ENCODE measurements around the gene LOXL1. TPM values are rescaled to one million over a fixed set of nuclear protein-coding genes. Genes with fewer than 3 reads are reported as not detected.

LOXL1 gene
- total RNA-seq, 1 donor from 2014 or later = 16.6 TPM

- ATAC-seq (no peak), DNase-seq (ENCODE audit: low spot score) (no peak)
- intact Hi-C loops (cut with DNase I) = no loop called here
These were observed 60.0 kb downstream of the LOXL1 start for GRCh38 chr15:73986055-73986775.

- intact Hi-C loops (cut with DNase I) = no loop called here
- DNase-seq (ENCODE audit: low spot score) = no peak
These were observed 60.5 kb downstream of the LOXL1 start for GRCh38 chr15:73986776-73987056.

GRCh38 chr15:73987250-73987649, 61.0 kb downstream of the LOXL1 start:
- intact Hi-C loops (cut with DNase I) = no loop called here
- DNase-seq (ENCODE audit: low spot score) (no peak), ATAC-seq (no peak)

More at GRCh38 chr15:73986776-73987056, 60.5 kb downstream of the LOXL1 start:
- no peak for ATAC-seq

GRCh38 chr15:73987681-73988444, 61.6 kb downstream of the LOXL1 start:
- DNase-seq (ENCODE audit: low spot score) (no peak), ATAC-seq (no peak)
- intact Hi-C loops (cut with DNase I) = no loop called here

GRCh38 chr15:73988445-73988969, 62.2 kb downstream of the LOXL1 start:
- intact Hi-C loops (cut with DNase I) = no loop called here
- ATAC-seq (no peak), DNase-seq (ENCODE audit: low spot score) (no peak)

- no peak for ATAC-seq
- DNase-seq (ENCODE audit: low spot score) = no peak
These were observed 62.9 kb downstream of the LOXL1 start for GRCh38 chr15:73989001-73989798.

GRCh38 chr15:73990250-73991005, 64.2 kb downstream of the LOXL1 start:
- ATAC-seq = no peak
- intact Hi-C loops (cut with DNase I) = no loop called here
- no peak for DNase-seq (ENCODE audit: low spot score)

More at GRCh38 chr15:73989001-73989798, 62.9 kb downstream of the LOXL1 start:
- intact Hi-C loops (cut with DNase I) = no loop called here

- ATAC-seq (peak; percentile 66), DNase-seq (ENCODE audit: low spot score) (peak; percentile 86)
- intact Hi-C loops (cut with DNase I) = no loop called here
These were observed 65.0 kb downstream of the LOXL1 start for GRCh38 chr15:73991260-73991659.

- DNase-seq (ENCODE audit: low spot score) (peak; percentile 94), ATAC-seq (peak; percentile 84)
- intact Hi-C loops (cut with DNase I) = no loop called here
These were observed 65.7 kb downstream of the LOXL1 start, which contains the start of gene STOML1 for GRCh38 chr15:73991726-73992593. Gene STOML1 (minus strand): TSS chr15:73992295. CDS start chr15:73992223, 72 bp downstream.

GRCh38 chr15:73992594-73992898, 66.3 kb downstream of the LOXL1 start:
- DNase-seq (ENCODE audit: low spot score) = no peak
- no peak for ATAC-seq
- intact Hi-C loops (cut with DNase I) = no loop called here

- no peak for ATAC-seq
- intact Hi-C loops (cut with DNase I) = no loop called here
- no peak for DNase-seq (ENCODE audit: low spot score)
These were observed 67.1 kb downstream of the LOXL1 start for GRCh38 chr15:73993211-73993994.

- ATAC-seq = peak; percentile 92
- intact Hi-C loops (cut with DNase I) = no loop called here
- DNase-seq (ENCODE audit: low spot score) = peak; percentile 97
These were observed 68.2 kb downstream of the LOXL1 start, which contains the start of gene PML for GRCh38 chr15:73994413-73994883. Gene PML (plus strand): TSS chr15:73994716. CDS start chr15:73994813, 97 bp downstream.

- ATAC-seq = peak; percentile 31
These were observed 68.8 kb downstream of the LOXL1 start for GRCh38 chr15:73994912-73995622.

GRCh38 chr15:73996267-73996666, 70.0 kb downstream of the LOXL1 start:
- DNase-seq (ENCODE audit: low spot score) (no peak), ATAC-seq (no peak)
- intact Hi-C loops (cut with DNase I) = no loop called here

More at GRCh38 chr15:73994912-73995622, 68.8 kb downstream of the LOXL1 start:
- DNase-seq (ENCODE audit: low spot score) = no peak
- intact Hi-C loops (cut with DNase I) = no loop called here

GRCh38 chr15:73996939-73997338, 70.7 kb downstream of the LOXL1 start:
- DNase-seq (ENCODE audit: low spot score) = no peak
- intact Hi-C loops (cut with DNase I) = no loop called here
- ATAC-seq = no peak

GRCh38 chr15:73997986-73998385, 71.7 kb downstream of the LOXL1 start:
- ATAC-seq (no peak), DNase-seq (ENCODE audit: low spot score) (no peak)

More at GRCh38 chr15:73997986-73998385, 71.7 kb downstream of the LOXL1 start:
- intact Hi-C loops (cut with DNase I) = no loop called here
